ENCODE results near the gene SLC27A3. TPM values are rescaled to one million over a fixed set of nuclear protein-coding genes. Genes with fewer than 3 reads are reported as not detected.

Gene SLC27A3
- total and polyA plus RNA-seq, 2 of the 8 experiments (the other 6 are each of a cell fraction or from before 2014, with no cell fraction given), result 39.1 to 40.1 TPM

- TF ChIP-seq SIN3A (conservative IDR thresholded peaks at IDR 0.05 in 1 of 2, IDR thresholded peaks at IDR 0.05 in 1 of 2; ENCODE audit: low read depth in 1 of 2, low read length in 2 of 2) (peak in 1 of 2 experiments; percentile 82; a peak in 1 of 4 replicates), TEAD4 (IDR thresholded peaks at IDR 0.05; ENCODE audit: low read depth, low read length) (no peak), CHD7 (IDR thresholded peaks at IDR 0.05; ENCODE audit: insufficient replicate concordance, low read length) (no peak), YY1 (IDR thresholded peaks at IDR 0.05; ENCODE audit: low read depth, low read length) (0 out of 2 replicates have a peak, but pooled peaks have one; percentile 48), KDM5A (IDR thresholded peaks at IDR 0.05; ENCODE audit: low read length) (no peak), ASH2L (IDR thresholded peaks at IDR 0.05; ENCODE audit: low read length) (no peak), HDAC2 (IDR thresholded peaks at IDR 0.05; ENCODE audit: borderline replicate concordance in 1 of 2, low read depth in 2 of 2, low read length in 2 of 2) (no peak), SP1 (IDR thresholded peaks at IDR 0.05; ENCODE audit: low read depth, low read length) (no peak), RBBP5 (IDR thresholded peaks at IDR 0.05; ENCODE audit: borderline replicate concordance, low read depth, low read length) (no peak), POLR2A (IDR thresholded peaks at IDR 0.05; ENCODE audit: control extremely low read depth in 1 of 2, low read depth in 2 of 2, low read length in 2 of 2) (no peak), POU5F1 (IDR thresholded peaks at IDR 0.05; ENCODE audit: low read depth, low read length) (no peak)
Observed at GRCh38 chr1:153749408-153750005, 25.7 kb upstream of the SLC27A3 start (continued).

All from H1 (cell line).